Kidney (tissue), 14 donors: ENCODE measurements around the gene LENEP. TPM values are rescaled to one million over a fixed set of nuclear protein-coding genes. Genes with fewer than 3 reads are reported as not detected.
A peak's percentile ranks its signal among the peaks of the same experiment; 100 is the strongest.

Experiments
- DNase-seq, 5 donors: peaks; one replicate each; pipeline ENCODE4 v3.0.0-alpha.2; 2013 to 2020
- FAIRE-seq: peaks from 2 replicates; lab custom pipeline; 2012; peaks lifted over from hg19 to GRCh38; lab: Jason Lieb, UNC
- H3K27ac ChIP-seq, 2 donors: one replicate each; pipeline ENCODE4 v1.7.0; 2013; ENCODE audit warnings: low read depth in 2 of 2, low read length in 2 of 2, inconsistent platforms in 1 of 2
- H3K27me3 ChIP-seq: one replicate; pipeline ENCODE4 v1.7.1; 2013; ENCODE audit warnings: low read length, inconsistent platforms; ENCODE audit not compliant: control insufficient read depth, insufficient read depth
- H3K36me3 ChIP-seq, 3 donors: one replicate each; pipeline versions ENCODE4 v1.7.0 to v1.7.1; 2013; ENCODE audit warnings: low read length in 3 of 3, control low read depth in 1 of 3, inconsistent platforms in 1 of 3; ENCODE audit not compliant: insufficient read depth in 3 of 3, control insufficient read depth in 2 of 3
- H3K4me1 ChIP-seq, 3 donors: one replicate each; pipeline versions ENCODE4 v1.7.0 to v1.7.1; 2013; ENCODE audit warnings: low read length in 3 of 3, inconsistent platforms in 1 of 3, low read depth in 1 of 3; ENCODE audit not compliant: control insufficient read depth in 2 of 3, insufficient read depth in 2 of 3
- H3K4me3 ChIP-seq, 3 donors: one replicate each; pipeline versions ENCODE4 v1.7.0 to v1.8.1; 2013; ENCODE audit warnings: low read length in 3 of 3, control low read depth in 1 of 3, inconsistent platforms in 1 of 3
- H3K9ac ChIP-seq, 3 donors: one replicate each; pipeline versions ENCODE4 v1.7.0 to v1.7.1; 2013; ENCODE audit warnings: low read length in 3 of 3, control low read depth in 1 of 3, inconsistent platforms in 1 of 3
- H3K9me3 ChIP-seq, 3 donors: one replicate each; pipeline versions ENCODE4 v1.7.0 to v1.7.1; 2013; ENCODE audit warnings: low read length in 3 of 3, control low read depth in 1 of 3, inconsistent platforms in 1 of 3; ENCODE audit not compliant: control insufficient read depth in 2 of 3, insufficient read depth in 1 of 3
- CTCF ChIP-seq: IDR thresholded peaks from 3 replicates; pipeline ENCODE4 v1.5.1; 2012; ENCODE audit warnings: mild to moderate bottlenecking, moderate library complexity, borderline replicate concordance; ENCODE audit not compliant: insufficient read depth; ENCODE audit errors: extremely low read depth
- intact Hi-C: fragments of 100-400 bp; cut with DNase I; formaldehyde crosslinking; loops from one replicate; pipeline ENCODE4 v1.11.1; 2022
- polyA plus RNA-seq: library from polyadenylated mRNA; stranded (reverse); fragments of 350-450 nt; fragmentation: Illumina TruSeq; extraction: RNeasy Lipid Tissue Mini Kit (QIAGEN cat#74804); gene quantifications from one replicate; pipeline ENCODE4 v1.2.3, GENCODE V29; 2014; ENCODE audit warnings: low read depth, low replicate concordance; ENCODE audit not compliant: insufficient read depth
- total RNA-seq: library from RNA; stranded (reverse); fragmentation: NEBNext Ultra II Directional; extraction: Animal tissue kit (Norgen Biotek cat#: 25700); gene quantifications from one replicate; pipeline ENCODE4 v1.2.1, GENCODE V29; 2021
- donor health status: control.
- donor health status: control.
- donor health status: control.
- donor health status: control.
- donor health status: control.
- donor health status: DM: yes; HTN: yes; CAD: no.
- donor health status: Normal renal cell carcinoma (clear cell type).

LENEP gene
- total and polyA plus RNA-seq, 2 donors from 2014 or later = not detected

GRCh38 chr1:155012776-155013602 lies 19.6 kb downstream of the LENEP start:
- H3K27me3 ChIP-seq = no peaks in the 10 kb centered on the region
- no peaks in the 10 kb centered on the region for H3K36me3 ChIP-seq
- H3K9ac ChIP-seq = no peak overlapping the region
- no peak overlapping the region for H3K27ac ChIP-seq
- FAIRE-seq (no peak), DNase-seq (no peak)
- TF ChIP-seq CTCF = no peak
- H3K4me1 ChIP-seq = peaks cover 0 to 38% (median 12%) of the 10 kb centered on the region in 3 donors
- intact Hi-C loops = no loop called here
- H3K4me3 ChIP-seq = no peak overlapping the region
- H3K9me3 ChIP-seq = no peaks in the 10 kb centered on the region

- intact Hi-C loops = no loop called here
- FAIRE-seq (no peak), DNase-seq (no peak)
- TF ChIP-seq CTCF = no peak
- no peak overlapping the region for H3K27ac ChIP-seq
- H3K4me3 ChIP-seq = no peak overlapping the region
- H3K9me3 ChIP-seq = no peaks in the 10 kb centered on the region
- H3K4me1 ChIP-seq = peaks cover 0 to 35% (median 9%) of the 10 kb centered on the region in 3 donors
- H3K27me3 ChIP-seq = no peaks in the 10 kb centered on the region
- no peaks in the 10 kb centered on the region for H3K36me3 ChIP-seq
- H3K9ac ChIP-seq = no peak overlapping the region
Observed at GRCh38 chr1:155013632-155014031, 20.2 kb downstream of the LENEP start.

GRCh38 chr1:155014709-155015508 lies 21.5 kb downstream of the LENEP start:
- H3K27ac ChIP-seq = no peak overlapping the region

More at GRCh38 chr1:155014709-155015508, 21.5 kb downstream of the LENEP start:
- Histone ChIP-seq H3K9ac (no peak overlapping the region), H3K4me3 (no peak overlapping the region), H3K9me3 (no peaks in the 10 kb centered on the region), H3K27me3 (no peaks in the 10 kb centered on the region), H3K4me1 (peaks cover 0 to 38% (median 9%) of the 10 kb centered on the region in 3 donors), H3K36me3 (no peaks in the 10 kb centered on the region)
- FAIRE-seq (no peak), DNase-seq (peak in 2 of 5 donors; percentile 44 to 72)
- intact Hi-C loops = no loop called here
- no peak for TF ChIP-seq CTCF
